NCI-H345 (cell line): ENCODE results near the gene TPRN.

ENCODE experiments used
- DNase-seq: peaks from one replicate; lab custom pipeline; 2025; lab: John Stamatoyannopoulos, UW

Gene TPRN

DNA sequence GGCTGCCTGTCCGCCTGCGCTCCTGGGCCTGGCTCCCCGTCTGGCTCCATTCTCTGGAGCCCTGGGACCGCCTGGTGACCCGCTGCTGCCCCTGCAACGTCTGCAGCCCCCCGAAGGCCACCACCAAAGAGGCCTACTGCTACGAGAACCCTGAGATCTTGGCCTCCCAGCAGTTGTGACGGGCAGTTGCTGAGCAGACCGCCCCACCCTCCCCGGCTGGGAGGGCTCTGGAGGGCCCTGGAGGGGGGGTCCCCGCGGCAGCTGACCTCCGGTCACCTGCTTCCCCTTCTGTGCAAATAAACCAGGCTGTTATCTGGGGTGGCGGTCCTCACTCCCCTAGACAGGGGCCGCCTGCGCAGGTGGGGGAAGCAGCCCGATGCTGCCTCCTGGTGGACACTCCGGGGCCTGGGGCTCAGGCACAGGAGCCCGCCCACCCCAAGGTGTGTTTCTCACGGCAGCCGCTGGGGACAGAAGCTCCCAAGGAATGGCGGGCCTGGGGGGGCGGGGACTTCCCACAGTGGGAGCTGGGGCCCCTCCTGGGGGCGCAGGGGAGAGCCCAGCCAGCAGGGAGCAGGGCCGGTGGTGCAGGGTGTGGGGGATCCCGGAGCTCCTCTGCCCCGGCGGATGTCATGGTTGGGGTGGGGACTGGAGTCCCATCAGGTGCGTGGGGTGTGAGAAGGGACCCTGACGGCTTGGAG is 35.8 kb upstream of the TPRN start:
- DNase-seq: peak; percentile 91

DNA sequence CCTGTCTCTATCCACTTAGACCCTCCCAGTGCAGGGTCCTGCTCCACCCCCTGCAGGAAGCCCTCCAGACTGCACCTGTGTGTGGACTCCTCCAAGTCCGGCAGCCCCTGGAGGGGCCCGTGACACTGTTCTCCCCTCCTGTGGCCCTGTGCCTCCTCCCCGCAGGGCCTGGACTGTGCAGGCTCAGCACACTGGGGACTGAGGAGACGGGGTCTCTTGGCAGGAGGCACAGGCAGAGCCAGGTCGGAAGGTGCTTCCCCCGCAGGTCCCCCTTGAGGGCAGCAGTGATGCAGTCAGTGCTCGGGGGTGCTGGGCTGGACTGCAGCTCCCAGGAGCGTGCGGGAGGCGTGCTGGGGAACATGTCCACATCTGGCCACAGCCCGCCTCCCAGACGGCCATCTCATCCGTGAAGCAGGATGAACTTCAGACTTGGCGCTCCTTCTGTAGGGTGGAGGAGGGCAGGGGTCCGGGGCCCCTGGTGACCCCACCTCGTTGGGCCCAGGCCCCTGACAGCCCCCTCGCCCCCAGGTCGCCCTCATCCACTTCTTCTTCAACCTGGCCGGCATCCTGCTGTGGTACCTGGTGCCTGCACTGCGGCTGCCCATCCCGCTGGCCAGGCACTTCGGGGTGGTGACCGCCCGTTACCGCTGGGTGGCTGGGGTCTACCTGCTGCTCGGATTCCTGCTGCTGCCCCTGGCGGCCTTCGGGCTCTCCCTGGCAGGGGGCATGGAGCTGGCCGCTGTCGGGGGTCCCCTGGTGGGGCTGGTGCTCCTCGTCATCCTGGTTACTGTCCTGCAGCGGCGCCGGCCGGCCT is 35.1 kb upstream of the TPRN start:
- no peak for DNase-seq

DNA sequence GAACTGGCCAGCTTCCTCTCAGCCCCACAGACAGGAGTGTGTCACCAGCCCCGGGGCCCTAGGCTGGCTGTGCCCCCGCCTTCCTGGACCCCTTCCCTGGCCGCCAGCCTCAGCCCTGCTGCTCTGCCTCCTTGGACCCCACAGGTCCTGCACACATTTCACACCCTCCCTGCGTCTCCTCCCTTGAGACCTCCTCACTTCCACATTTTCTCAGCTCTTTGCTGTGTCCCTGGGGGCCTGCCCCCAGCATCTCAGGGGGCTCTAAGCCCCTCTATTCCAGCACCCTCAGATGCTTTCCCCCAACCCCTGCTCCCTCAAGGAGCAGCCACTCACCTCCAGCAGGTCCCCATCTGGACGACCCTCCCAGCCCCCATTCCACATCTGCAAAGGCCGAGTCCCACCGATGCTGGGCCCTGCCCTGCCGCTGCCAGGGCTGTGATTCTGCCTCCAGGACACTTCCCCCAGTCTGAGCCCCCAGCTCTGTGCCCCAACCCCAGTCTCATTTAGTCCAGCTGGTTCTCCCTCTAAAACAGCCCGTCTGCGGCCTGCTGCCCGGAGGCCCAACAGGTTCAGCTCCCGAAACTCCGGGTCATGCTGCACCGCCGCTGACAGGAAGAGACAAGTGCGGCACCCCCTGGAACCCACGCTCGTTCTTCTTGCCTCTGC is 34.4 kb upstream of the TPRN start:
- no peak for DNase-seq

DNA sequence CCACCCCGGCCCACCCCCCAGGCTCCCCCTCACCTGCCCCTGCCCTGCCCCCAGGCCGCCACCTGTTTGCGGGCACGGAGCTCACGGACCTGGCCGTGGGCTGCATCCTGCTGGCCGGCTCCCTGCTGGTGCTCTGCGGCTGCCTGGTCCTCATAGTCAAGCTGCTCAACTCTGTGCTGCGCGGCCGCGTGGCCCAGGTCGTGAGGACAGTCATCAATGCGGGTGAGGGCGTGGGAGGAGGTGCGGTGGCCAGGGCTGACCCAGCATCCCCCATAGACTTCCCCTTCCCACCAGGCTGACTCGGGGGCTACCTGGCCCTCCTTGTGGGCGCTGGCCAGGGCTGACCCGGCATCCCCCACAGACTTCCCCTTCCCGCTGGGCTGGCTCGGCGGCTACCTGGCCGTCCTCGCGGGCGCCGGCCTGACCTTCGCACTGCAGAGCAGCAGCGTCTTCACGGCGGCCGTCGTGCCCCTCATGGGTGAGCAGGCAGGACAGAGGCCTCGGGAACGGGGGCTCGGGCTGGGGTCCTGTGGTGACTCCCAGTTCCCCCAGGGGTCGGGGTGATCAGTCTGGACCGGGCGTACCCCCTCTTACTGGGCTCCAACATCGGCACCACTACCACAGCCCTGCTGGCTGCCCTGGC is 33.6 kb upstream of the TPRN start:
- DNase-seq: no peak

DNA sequence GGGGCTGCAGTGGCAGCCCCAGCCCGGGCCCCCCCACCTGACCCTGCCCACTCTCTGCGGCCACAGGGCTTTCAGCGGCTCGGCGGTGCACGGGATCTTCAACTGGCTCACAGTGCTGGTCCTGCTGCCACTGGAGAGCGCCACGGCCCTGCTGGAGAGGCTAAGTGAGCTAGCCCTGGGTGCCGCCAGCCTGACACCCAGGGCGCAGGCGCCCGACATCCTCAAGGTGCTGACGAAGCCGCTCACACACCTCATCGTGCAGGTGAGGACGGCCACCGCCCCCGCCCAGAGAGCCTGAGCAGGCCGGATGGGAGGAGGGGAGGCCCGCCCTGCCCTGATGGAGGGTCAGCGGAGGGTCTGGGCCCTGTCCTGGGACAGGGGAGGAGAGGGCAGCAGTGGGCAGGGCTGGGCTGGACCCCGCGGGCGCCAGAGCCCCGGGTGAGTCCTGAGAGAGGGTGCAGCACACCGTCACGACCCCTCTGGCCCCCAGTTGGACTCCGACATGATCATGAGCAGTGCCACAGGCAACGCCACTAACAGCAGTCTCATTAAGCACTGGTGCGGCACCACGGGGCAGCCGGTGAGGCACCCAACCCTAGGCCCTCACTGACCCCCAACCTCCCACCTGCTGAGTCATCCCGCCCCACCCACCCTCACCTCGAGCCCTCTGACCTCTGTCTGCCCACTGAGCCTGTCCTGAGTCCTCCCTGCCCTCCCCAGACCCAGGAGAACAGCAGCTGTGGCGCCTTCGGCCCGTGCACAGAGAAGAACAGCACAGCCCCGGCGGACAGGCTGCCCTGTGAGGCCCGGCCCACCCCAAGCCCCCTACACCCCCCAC is 32.8 kb upstream of the TPRN start:
- DNase-seq: peak; percentile 58

DNA sequence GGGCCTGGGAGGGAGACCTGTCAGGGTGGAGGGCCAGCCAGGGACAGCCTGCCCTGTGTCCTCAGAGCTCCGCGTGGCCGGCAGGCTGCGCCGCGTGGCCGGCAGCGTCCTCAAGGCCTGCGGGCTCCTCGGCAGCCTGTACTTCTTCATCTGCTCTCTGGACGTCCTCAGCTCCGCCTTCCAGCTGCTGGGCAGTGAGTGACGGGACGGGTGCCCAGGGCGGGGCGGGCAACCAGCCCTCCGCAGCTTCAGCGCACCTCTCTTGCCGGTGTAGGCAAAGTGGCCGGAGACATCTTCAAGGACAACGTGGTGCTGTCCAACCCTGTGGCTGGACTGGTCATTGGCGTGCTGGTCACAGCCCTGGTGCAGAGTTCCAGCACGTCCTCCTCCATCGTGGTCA is 32.0 kb upstream of the TPRN start:
- no peak for DNase-seq

DNA sequence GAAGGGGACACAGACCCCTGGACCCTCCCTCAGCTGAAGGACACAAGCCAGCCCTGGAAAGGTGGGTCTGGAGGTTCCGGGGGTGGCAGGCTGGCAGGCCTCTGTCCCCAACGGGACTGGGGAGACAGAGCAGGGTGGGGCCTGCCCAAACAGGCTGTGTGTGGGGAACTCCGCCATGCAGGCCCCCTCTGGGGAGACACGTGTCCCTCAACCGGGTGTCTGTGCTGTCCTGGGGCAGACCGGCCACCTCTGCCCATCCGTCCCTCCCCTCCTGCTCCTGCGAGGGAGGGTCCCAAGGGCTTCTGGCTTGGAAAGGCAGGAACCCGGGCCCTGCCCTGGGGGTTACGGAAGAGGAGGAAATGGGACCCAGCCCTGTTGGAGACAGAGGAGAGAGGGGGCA is 31.6 kb upstream of the TPRN start:
- DNase-seq: no peak

DNA sequence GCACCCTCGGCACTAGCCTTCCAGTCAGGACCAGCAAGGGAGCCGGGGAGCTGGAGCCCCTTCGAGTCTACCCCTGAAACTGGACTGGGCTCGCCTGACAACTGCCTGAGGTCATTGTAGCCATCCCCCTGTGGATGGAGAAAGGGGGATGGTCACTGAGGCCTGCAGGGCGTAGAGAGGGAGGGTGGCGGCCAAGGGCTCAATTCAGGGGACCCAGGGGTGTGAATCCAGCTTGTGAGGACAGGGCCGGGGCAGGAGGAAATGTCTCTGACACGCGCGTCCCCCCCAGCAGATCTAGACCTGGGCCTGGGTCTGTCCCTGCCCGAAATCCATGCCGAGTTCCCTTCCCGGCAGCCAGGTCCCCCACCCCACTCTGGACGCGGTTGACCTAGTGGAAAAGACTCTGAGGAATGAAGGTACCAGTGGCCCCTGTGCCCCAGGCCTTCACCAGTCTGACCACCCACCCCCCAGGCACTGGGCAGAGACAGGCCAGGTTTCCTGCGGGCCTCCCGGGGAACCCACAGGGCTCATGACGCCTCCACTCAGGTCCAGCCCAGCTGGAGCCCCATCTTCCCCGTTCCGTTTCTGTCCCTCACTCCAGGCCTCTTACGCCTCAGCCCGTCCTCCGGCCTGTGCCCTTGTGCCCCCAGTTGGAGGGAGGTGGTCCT is 31.0 kb upstream of the TPRN start:
- no peak for DNase-seq

DNA sequence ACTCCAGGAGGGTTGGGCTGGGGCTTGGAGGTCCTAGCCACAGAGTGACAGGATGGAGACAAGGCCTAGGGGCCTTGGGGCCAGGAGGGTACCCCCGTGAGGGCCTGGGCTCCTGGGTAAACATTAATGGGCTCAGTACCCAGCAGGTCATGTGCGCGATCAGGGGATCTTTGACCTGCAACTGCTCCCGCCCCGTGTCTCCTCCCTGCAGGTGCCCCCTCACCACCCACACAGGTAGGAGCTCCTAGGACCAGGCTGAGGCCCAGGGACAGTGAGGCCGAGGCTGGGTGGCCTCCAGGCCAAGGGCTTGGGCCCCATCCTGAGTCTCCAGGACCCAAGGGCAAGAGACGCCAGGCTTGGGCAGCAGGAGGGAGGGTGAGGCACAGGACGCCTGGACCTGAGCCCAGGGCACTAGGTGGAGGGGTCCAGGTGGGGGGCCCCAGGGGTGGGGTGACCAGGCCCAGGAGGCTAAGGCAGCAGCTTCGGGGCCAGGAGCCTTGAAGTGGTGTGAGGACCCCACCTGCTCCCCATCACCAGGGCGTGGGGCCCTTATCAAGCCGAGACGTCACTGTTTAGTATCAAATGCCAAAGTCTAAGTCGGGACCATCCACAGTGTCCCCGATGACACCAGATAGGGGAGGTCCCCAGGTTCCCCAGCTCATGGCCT is 30.3 kb upstream of the TPRN start, which contains the start of gene SLC34A3:
Gene SLC34A3 (plus strand): TSS at position 197 of the 667 bp plus-strand sequence. CDS start 802 bp downstream, outside the sequence.
- no peak for DNase-seq

DNA sequence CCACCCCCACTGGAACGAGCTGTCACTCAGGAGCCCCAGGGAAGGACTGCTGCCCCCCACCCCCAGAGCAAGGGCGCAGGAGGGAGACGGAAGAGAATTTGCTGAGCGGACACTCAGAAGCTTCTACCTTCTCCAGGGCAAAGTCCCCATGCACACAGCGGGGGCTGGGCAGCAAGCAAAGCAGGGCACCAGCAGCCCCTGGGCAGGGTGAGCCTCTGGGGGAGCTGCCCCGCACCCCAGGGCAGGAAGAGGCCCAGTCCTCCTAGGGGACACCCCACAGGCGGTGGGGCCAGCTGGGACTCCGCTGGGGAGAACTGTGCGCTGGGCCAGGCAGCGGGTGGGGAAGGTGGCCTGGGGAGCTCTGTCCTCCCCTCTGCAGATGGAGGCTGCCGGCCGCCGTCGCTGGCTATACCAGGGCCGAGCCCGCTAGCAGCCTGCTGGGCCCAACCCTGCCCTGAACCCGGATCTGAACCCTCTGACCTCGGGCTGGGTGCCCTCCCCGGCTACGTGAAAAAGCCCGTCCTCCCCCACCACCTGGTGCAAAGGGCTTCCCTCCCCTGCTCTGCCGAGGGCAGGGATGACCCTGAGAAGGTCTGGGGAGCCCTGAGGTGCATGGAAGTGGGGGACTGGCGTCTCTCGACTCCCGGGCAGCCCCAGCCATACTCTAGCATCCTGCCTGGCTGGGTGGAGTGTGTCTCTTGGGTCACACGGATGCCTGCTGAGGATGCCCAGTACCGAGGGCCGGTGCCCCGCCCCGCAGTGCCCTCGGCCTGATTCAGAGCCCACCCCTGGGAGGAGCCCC is 29.6 kb upstream of the TPRN start:
- no peak for DNase-seq

DNA sequence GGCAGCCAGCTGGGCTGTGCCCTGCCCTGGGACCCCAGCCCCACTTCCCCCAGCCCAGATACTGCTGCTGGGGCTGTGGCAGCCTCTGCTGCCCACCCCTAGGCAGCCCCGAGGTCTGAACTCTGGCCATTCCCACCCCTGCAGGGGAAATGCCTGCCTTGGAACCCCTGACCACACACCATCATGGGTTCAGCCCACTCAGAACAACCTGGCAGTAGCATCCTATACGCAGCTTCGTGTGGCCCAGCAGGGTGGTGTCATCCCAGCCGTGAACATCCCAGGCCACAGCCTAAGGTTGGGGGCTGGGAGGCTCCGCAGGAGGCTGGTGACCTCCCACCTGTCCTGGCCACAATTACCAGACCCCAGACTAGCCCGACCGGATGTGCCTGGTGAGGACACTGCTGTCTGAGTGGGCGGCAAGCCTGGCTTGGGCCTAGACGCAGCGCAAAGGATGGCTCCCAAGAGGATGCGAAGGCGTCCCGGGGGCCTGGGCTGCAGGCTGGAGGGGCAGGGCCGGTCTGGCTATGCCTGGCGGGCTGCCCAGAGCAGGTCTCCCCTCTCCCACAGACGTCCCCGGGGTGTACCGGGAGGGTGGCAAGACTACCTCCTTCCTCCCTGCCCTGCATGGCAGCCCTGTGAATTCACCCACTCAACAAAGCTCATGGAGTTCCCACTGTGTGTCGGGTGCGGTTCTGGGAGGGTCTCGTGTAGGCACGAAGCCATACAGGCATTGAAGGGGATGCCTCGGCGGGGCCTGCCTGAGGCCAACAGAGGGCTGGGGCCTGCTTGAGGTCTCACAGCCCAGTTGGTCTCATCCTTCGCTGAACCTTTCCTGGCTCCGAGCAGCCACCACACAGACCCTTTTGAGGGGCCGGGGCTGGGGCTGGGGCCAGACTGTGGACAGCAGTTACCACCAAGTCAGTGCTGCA is 28.7 kb upstream of the TPRN start:
- DNase-seq: no peak

DNA sequence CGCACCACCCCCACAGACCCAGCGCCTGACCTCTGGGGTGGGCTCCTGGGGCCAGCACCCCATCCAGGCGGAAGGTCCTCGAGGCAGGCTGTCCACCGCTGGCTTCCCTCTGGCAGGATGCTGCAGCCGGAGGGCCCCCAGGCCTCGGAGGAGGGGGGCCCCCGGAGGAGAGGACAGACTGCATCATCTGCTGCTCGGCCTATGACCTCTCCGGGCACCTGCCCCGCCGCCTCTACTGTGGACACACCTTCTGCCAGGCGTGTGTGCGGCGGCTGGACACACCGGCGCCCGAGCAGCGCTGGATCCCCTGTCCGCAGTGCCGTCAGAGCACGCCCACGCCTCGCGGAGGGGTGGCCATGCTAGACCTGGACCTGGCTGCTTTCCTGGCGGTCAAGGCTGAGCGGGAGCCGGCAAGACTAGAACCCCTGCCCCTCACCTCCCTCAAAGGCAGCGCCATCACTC is 28.0 kb upstream of the TPRN start:
- no peak for DNase-seq

DNA sequence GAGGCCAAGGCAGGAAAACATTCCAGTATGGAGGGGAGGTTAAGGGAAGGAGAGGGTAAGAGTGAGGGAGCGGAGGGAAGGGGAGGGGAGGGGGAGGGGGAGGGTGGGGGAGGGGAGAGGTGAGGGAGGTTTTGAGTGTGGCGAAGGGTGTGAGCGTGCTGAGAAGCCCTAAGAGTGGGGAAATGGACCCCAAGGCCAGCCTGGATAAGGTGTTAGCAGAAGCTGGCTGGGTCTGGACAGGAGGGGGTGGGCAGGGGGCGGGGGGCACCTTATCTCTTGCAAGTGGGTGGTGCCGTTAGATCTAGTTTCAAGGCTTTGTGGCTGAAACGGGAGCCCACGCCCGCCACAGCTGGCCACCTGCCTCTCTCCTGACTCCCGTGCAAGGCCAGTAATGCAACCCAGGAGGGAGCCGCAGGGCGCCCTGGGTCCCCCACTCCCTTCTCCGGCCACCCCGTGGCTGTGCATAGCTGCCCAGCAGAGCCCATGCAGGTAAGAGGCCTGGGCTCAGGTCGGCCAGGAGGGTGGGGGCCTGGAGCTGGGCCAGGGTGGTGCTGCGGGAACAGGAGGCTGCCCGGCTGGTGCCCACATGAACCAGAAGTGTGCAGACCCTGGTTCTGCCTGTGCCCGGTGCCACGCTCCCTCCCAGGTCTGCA is 27.4 kb upstream of the TPRN start:
- no peak for DNase-seq

DNA sequence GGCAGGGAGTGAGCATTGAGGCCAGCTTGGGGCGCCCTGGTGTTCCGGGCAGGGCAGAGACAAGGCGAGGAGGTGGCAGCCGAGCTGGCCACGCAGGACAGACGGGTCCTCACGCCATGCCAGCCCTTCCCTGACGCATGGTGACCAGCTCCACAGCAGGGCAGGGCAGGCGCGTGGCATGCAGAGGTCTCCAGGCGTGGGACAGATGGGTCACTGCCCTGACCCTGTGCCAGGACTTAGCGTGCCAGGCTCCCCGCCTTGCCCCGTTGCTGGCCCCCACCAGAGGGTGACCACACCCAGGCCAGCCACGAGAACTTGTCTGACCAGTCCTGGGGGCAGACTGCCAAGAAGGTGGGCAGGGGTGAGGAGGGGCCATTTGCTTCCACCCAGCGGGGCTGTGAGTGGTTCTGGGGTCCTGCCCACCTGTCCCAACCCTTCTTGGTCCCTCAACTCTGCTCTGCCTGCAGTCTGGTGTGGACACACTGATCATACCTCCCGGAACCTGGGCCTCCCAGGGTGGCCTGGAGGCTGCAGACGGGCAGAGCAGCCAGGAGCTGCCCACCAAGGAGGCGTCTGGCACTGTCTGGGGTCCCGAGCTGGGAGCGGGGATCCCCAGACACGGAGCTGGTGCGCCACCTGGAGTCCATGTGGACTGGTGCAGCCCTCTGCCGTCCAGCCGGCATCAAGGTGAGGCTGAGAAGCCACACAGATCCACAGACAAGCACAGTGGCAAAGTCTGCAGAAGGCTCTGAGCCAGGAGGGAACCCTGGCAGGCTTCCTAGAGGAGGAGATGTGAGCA is 26.7 kb upstream of the TPRN start, which contains the start of gene RNF224:
Gene RNF224 (plus strand): TSS at position 449 of the 799 bp plus-strand sequence. CDS start 834 bp downstream, outside the sequence.
- DNase-seq: peak; percentile 75

DNA sequence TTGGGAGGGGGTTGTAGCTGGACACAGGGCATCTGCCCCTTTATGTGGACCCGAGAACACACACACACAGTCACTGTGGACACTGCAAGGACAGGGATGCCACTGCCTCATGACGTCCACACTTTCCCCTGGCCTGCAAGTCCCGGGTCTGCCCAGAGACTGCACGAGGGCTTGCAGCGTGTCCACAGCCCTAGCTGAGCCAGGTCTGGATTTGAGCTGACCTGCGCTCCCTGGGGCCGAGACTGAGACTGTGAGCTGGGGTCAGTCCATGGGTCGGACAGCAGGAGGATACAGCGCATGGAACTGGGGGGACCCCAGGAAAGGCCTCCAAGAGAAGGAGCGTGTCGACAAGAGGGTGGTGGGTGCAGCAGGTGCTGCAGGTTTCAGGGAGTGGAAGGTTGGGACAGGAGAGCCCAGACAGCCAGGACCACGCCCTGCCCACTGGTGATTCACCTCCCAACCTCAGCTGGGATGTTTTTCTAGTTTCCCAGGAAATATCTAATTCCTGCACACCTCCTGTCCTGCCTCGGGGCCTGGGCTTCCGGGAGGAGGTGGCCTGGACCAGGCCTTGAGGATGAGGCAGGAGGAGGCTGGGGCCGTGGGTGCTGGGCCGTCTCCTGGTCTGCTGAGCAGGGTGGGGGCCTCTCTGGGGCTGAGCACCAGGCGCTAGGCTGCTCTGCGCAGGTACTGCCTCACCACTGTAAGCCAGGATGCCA is 26.0 kb upstream of the TPRN start:
- DNase-seq: no peak

DNA sequence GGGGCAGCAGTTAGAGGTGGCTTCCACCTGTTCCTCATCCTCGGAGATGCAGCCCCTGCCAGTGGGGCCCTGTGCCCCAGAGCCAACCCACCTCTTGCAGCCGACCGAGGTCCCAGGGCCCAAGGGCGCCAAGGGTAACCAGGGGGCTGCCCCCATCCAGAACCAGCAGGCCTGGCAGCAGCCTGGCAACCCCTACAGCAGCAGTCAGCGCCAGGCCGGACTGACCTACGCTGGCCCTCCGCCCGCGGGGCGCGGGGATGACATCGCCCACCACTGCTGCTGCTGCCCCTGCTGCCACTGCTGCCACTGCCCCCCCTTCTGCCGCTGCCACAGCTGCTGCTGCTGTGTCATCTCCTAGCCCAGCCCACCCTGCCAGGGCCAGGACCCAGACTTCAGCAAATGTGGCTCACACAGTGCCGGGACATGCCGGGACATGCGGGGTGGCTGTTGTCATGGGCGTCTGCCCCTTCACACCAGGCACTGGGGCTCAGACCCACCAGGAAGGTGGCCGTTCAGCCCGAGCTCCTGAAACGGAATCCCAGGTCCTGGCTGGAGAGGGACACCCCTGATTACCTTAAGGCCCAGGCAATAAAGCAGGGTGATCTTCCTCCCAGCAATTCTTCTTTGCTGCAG is 25.3 kb upstream of the TPRN start:
- DNase-seq: no peak
